K562 (cell line): ENCODE measurements around the gene STAB2. TPM values are rescaled to one million over a fixed set of nuclear protein-coding genes. Genes with fewer than 3 reads are reported as not detected.

Source experiments
- ATAC-seq: fragments of 200-7000 bp; cut with Tn5 transposase; 3 replicates; pipeline ENCODE4 v1.9.1; 2020; ENCODE audit warnings: moderate library complexity
- BruUV-seq: library from RNA; stranded (reverse); fragments of 400-500 nt; replicated peaks from 2 replicates; lab custom pipeline; 2021; lab: Mats Ljungman, UMichigan
- CTCF ChIA-PET: fragments of 300-600 bp; formaldehyde crosslinking; extraction: SDS; loops from one replicate; lab custom pipeline; 2021; ENCODE audit warnings: low intra/inter-chr PET ratio; lab: Yijun Ruan, JAX
- POLR2A ChIA-PET: fragments of 300-600, 350-650 bp; sonication (Branson Sonifier 250); formaldehyde crosslinking; extraction: SDS; loops from one replicate; lab custom pipeline; 2021; ENCODE audit warnings: antibody characterized with exemption, inconsistent platforms; lab: Yijun Ruan, JAX
- DNase-seq, 4 experiments: peaks; one replicate each; pipeline versions ENCODE4 v3.0.0 to v3.0.0-alpha.2; 2011 to 2018; ENCODE audit warnings: low spot score in 3 of 4, mixed read lengths in 3 of 4; ENCODE audit errors: extremely low read depth in 1 of 4
- FAIRE-seq: peaks from 2 replicates; lab custom pipeline; 2011; peaks lifted over from hg19 to GRCh38; lab: Jason Lieb, UNC
- H2AFZ ChIP-seq: 2 replicates; pipeline ENCODE4 v1.6.0; 2011; ENCODE audit warnings: low read depth, low read length, control low read depth, inconsistent platforms
- H3K27ac ChIP-seq: fragments of 200-600 bp; 3 replicates; pipeline ENCODE4 v1.8.0; 2011; ENCODE audit warnings: low read depth, mild to moderate bottlenecking, control low read depth, inconsistent platforms, low read length, moderate library complexity, mixed read lengths; ENCODE audit errors: extremely low read depth
- H3K27me3 ChIP-seq, 2 experiments: fragments of 300-600 bp in 1 of 2; 2 replicates in 1 of 2; 3 replicates in 1 of 2; pipeline versions ENCODE4 v1.6.0 to v1.8.0; 2011; ENCODE audit warnings: inconsistent platforms in 2 of 2, low read length in 2 of 2, mild to moderate bottlenecking in 1 of 2, mixed read lengths in 1 of 2, moderate library complexity in 1 of 2; ENCODE audit not compliant: control insufficient read depth in 2 of 2, insufficient read depth in 2 of 2
- H3K36me3 ChIP-seq: fragments of 300-600 bp; 3 replicates; pipeline ENCODE4 v1.8.0; 2011; ENCODE audit warnings: mild to moderate bottlenecking, low read length, inconsistent platforms; ENCODE audit not compliant: control insufficient read depth, insufficient read depth
- H3K4me1 ChIP-seq, 2 experiments: fragments of 200-600 bp in 1 of 2; replicated peaks in 1 of 2; 2 replicates in 1 of 2; 3 replicates in 1 of 2; pipeline versions ENCODE4 v1.5.1 to v1.8.0; 2011; ENCODE audit warnings: inconsistent platforms in 2 of 2, low read length in 2 of 2, mild to moderate bottlenecking in 1 of 2, mixed read lengths in 1 of 2, moderate library complexity in 1 of 2; ENCODE audit not compliant: control insufficient read depth in 2 of 2, insufficient read depth in 2 of 2
- H3K4me2 ChIP-seq: 2 replicates; pipeline ENCODE4 v1.6.1; 2011; ENCODE audit warnings: low read length, control low read depth, inconsistent platforms, mixed read lengths; ENCODE audit not compliant: insufficient read depth
- H3K4me3 ChIP-seq: fragments of 200-600 bp; sonication (generic), shearing (Covaris generic); 2 replicates; pipeline ENCODE4 v1.5.1; 2016; ENCODE audit warnings: control low read depth, inconsistent platforms
- H3K79me2 ChIP-seq: fragments of 200-600 bp; 3 replicates; pipeline ENCODE4 v1.8.0; 2011; ENCODE audit warnings: low read length, inconsistent platforms; ENCODE audit not compliant: control insufficient read depth, insufficient read depth
- H3K9ac ChIP-seq, 2 experiments: 2 replicates each; pipeline versions ENCODE4 v1.6.0 to v1.6.1; 2011; ENCODE audit warnings: low read depth in 2 of 2, low read length in 2 of 2, control low read depth in 1 of 2, inconsistent platforms in 1 of 2, mild to moderate bottlenecking in 1 of 2, mixed read lengths in 1 of 2; ENCODE audit not compliant: insufficient read depth in 1 of 2
- H3K9me1 ChIP-seq: one replicate; pipeline ENCODE4 v1.6.0; 2011; ENCODE audit warnings: inconsistent platforms, mild to moderate bottlenecking, low read length, moderate library complexity; ENCODE audit not compliant: control insufficient read depth, insufficient read depth
- H3K9me3 ChIP-seq: replicated peaks from 2 replicates; pipeline ENCODE4 v1.5.1; 2011; ENCODE audit warnings: low read depth, low read length, inconsistent platforms; ENCODE audit not compliant: control insufficient read depth, insufficient read depth
- H4K20me1 ChIP-seq: replicated peaks from 2 replicates; pipeline ENCODE4 v1.6.1; 2011; ENCODE audit warnings: low read length, inconsistent platforms, mixed read lengths; ENCODE audit not compliant: control insufficient read depth, insufficient read depth
- CBX5 ChIP-seq: IDR thresholded peaks from 2 replicates; pipeline ENCODE4 v1.6.1; 2014; ENCODE audit warnings: low read depth, borderline replicate concordance
- CXXC5 ChIP-seq: fragments of 250-450 bp; sonication (Bioruptor Pico); IDR thresholded peaks from 2 replicates; pipeline ENCODE4 v1.8.0; 2022; ENCODE audit warnings: inconsistent platforms, mild to moderate bottlenecking, moderate library complexity
- EP300 ChIP-seq: IDR thresholded peaks from 2 replicates; pipeline ENCODE4 v1.6.1; 2012; ENCODE audit warnings: low read length, improper control_type of control experiment
- POLR2A ChIP-seq: fragments of 450-650 bp; conservative IDR thresholded peaks from 2 replicates; pipeline ENCODE4 v1.6.1; 2016
- ZBTB33 ChIP-seq: sonication (generic); formaldehyde crosslinking; IDR thresholded peaks from 2 replicates; pipeline ENCODE4 v1.8.1; 2023; ENCODE audit warnings: mild to moderate bottlenecking, missing genetic modification reagents
- ZBTB34 ChIP-seq: fragments of 250-450 bp; sonication (Bioruptor Pico); IDR thresholded peaks from 2 replicates; pipeline ENCODE4 v1.8.0; 2021; ENCODE audit warnings: mild to moderate bottlenecking, moderate library complexity
- ZKSCAN8 ChIP-seq: fragments of 200-800 bp; sonication (Bioruptor generic); IDR thresholded peaks from 2 replicates; pipeline ENCODE4 v1.6.1; 2016; ENCODE audit warnings: missing genetic modification characterization, missing compliant biosample characterization
- ZNF707 ChIP-seq: fragments of 250-450 bp; sonication (Bioruptor Pico); conservative IDR thresholded peaks from 2 replicates; pipeline ENCODE4 v1.8.0; 2022; ENCODE audit warnings: inconsistent platforms, mild to moderate bottlenecking, moderate library complexity
- WGBS: fragments of 100-300 bp; shearing (Covaris generic); methylation state at CpG from one replicate; pipeline ENCODE4 v1.1.6; 2016; ENCODE audit warnings: low coverage, mixed read lengths; ENCODE audit not compliant: insufficient coverage; ENCODE audit errors: missing lambda C conversion rate; 5-methylcytosine and 5-hydroxymethylcytosine counted together
- in situ Hi-C: fragments of 300-500 bp; cut with MboI; formaldehyde crosslinking; loops from 4 replicates; pipeline ENCODE4 v1.15.0; 2018; ENCODE audit warnings: inconsistent platforms, mixed read lengths
- intact Hi-C: fragments of 100-400 bp; cut with micrococcal nuclease; formaldehyde crosslinking; loops from 2 replicates; pipeline ENCODE4 v1.14.2; 2022
- polyA plus RNA-seq, 8 experiments: library from polyadenylated mRNA; depleted of rRNA in 4 of 8; stranded (reverse) in 5 of 8; unstranded in 3 of 8; fragments of >200 nt; fragmentation: Nextera tagmentation in 2 of 8; fragmentation: Illumina TruSeq in 1 of 8; extraction: Ambion mirVana in 2 of 8; extraction: Trizol in 1 of 8; gene quantifications; 2 replicates each; pipeline versions ENCODE4 v1.2.1 to v1.2.3, GENCODE V29; 2011 to 2014; ENCODE audit warnings: inconsistent platforms in 1 of 8, missing spikeins in 1 of 8
- total RNA-seq, 7 experiments: library from RNA; depleted of rRNA in 6 of 7; stranded (reverse); fragments of >200 nt in 6 of 7; fragmentation: Illumina TruSeq in 2 of 7; extraction: Trizol in 2 of 7; gene quantifications; 2 replicates each; pipeline versions ENCODE4 v1.2.1 to v1.2.3, GENCODE V29; 2011 to 2021; ENCODE audit warnings: low replicate concordance in 1 of 7
- TF ChIP-seq, protein P1 (sequence below): fragments of 250-450 bp; sonication (Bioruptor Pico); IDR thresholded peaks from 2 replicates; pipeline ENCODE4 v1.5.0; 2020; ENCODE audit warnings: mild to moderate bottlenecking

The STAB2 gene
- total and polyA plus RNA-seq, 9 of the 15 experiments (the other 6 are each of a cell fraction or from before 2014, with no cell fraction given): 0.10 TPM; not detected in 8

DNA sequence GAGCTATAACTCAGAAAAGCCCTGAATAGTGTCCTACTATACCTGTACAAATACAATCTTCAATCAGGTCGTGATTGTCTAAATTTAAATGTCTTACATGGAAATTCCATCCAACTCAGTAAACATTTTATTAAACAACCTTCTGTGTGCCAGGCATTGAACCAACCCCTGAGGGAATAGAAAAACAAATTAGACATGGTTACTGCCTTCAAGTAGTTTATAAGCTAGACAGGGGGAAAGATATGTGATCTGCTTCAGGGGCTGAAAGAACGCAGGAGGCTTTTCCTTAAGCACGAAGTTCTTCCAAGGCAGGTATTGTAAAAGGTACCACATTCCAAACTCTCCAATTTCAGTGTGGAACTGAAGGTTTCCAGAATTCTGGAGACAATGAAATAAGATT lies 39.7 kb upstream of the STAB2 start:
- POLR2A ChIA-PET: interaction anchor here (0.7 kb wide), 1 partner anchor 22 kb away, joined by 3 read pairs; no protein-coding TSS in a partner anchor
- Histone ChIP-seq H3K27ac (no peak overlapping the region), H3K9ac (no peak overlapping the region), H3K36me3 (no peaks in the 10 kb centered on the region), H3K9me1 (no peaks in the 10 kb centered on the region), H3K79me2 (no peaks in the 10 kb centered on the region), H2AFZ (no peak overlapping the region), H3K4me2 (no peak overlapping the region), H3K27me3 (no peaks in the 10 kb centered on the region), H4K20me1 (no peaks in the 10 kb centered on the region), H3K4me1 (no peaks in the 10 kb centered on the region), H3K9me3 (no peaks in the 10 kb centered on the region), H3K4me3 (no peak overlapping the region)
- ATAC-seq (no peak), DNase-seq (no peak), FAIRE-seq (no peak)
- WGBS: 3% methylated on average over 3 of the region's 3 CpGs
- intact Hi-C loops (loop anchor here (10.0 kb wide), 1 partner anchor 1613 kb away; no protein-coding TSS in a partner anchor), in situ Hi-C loops (no loop called here)
- no TSS peak for BruUV-seq
- CTCF ChIA-PET: interaction anchor here (1.7 kb wide), 1 partner anchor 597 kb away, joined by 4 read pairs; no protein-coding TSS in a partner anchor
- no peak for TF ChIP-seq EP300
- no peak for TF ChIP-seq ZNF707 (CRISPR knock-in tag)
- no peak for TF ChIP-seq ZKSCAN8

DNA sequence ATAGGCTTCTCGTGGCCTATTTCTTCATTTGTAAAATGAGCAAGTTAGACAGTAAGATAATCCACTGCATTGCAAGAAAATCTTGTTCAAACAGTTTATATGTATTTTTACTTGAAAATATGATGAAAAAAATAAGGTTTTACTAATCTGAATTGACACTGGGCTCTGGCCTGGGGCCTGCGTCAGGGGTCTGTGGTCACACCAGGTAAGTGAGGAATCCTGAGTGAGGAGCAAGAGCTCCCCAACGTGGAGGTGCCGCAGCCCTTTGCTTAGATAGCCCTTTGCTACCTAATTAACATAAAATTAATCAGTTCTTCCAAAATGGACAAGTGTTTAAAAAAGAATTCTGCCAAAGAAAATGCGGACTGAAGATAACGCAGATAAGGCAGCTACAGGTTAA lies 39.1 kb upstream of the STAB2 start:
- ChIA-PET CTCF (interaction anchor here (1.5 to 1.9 kb wide), 3 partner anchors 597 to 665 kb away, joined by 4 to 10 read pairs (median 8); no protein-coding TSS in a partner anchor), POLR2A (no interaction called here)
- H3K4me3 ChIP-seq: no peak overlapping the region
- H3K79me2 ChIP-seq: no peaks in the 10 kb centered on the region
- no peak overlapping the region for H3K9ac ChIP-seq
- H3K4me2 ChIP-seq: no peak overlapping the region
- no peaks in the 10 kb centered on the region for H3K4me1 ChIP-seq
- in situ Hi-C loops (no loop called here), intact Hi-C loops (loop anchor here (1.0 to 10.0 kb wide), 4 partner anchors 51 to 1613 kb away; no protein-coding TSS in a partner anchor)
- FAIRE-seq (no peak), ATAC-seq (no peak), DNase-seq (no peak)
- BruUV-seq: no TSS peak
- H2AFZ ChIP-seq: no peak overlapping the region
- H4K20me1 ChIP-seq: no peaks in the 10 kb centered on the region
- H3K9me3 ChIP-seq: no peaks in the 10 kb centered on the region
- no peaks in the 10 kb centered on the region for H3K9me1 ChIP-seq
- no peaks in the 10 kb centered on the region for H3K36me3 ChIP-seq
- 1% methylated on average over 6 of the region's 6 CpGs for WGBS
- H3K27ac ChIP-seq: no peak overlapping the region
- H3K27me3 ChIP-seq: no peaks in the 10 kb centered on the region
- TF ChIP-seq CBX5 (no peak), CXXC5 (CRISPR knock-in tag) (no peak), ZBTB34 (no peak), ZBTB33 (no peak), POLR2A (no peak)
- TF ChIP-seq, protein P1, sequence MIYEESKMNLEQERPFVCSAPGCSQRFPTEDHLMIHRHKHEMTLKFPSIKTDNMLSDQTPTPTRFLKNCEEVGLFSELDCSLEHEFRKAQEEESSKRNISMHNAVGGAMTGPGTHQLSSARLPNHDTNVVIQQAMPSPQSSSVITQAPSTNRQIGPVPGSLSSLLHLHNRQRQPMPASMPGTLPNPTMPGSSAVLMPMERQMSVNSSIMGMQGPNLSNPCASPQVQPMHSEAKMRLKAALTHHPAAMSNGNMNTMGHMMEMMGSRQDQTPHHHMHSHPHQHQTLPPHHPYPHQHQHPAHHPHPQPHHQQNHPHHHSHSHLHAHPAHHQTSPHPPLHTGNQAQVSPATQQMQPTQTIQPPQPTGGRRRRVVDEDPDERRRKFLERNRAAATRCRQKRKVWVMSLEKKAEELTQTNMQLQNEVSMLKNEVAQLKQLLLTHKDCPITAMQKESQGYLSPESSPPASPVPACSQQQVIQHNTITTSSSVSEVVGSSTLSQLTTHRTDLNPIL (CRISPR knock-in tag): no peak
